Liver (tissue), 9 donors: ENCODE results near the gene SERPINB10. TPM values are rescaled to one million over a fixed set of nuclear protein-coding genes. Genes with fewer than 3 reads are reported as not detected.

Experiments
- DNase-seq: peaks from one replicate; pipeline ENCODE4 v3.0.0-alpha.2; 2017; ENCODE audit warnings: low spot score
- H3K27ac ChIP-seq, 2 donors: one replicate each; pipeline ENCODE4 v1.7.0; 2013; ENCODE audit warnings: inconsistent platforms in 2 of 2, low read length in 2 of 2, control low read depth in 1 of 2, low read depth in 1 of 2, mild to moderate bottlenecking in 1 of 2
- H3K27me3 ChIP-seq, 4 donors: one replicate each; pipeline versions ENCODE4 v1.6.1 to v1.7.0; 2013; ENCODE audit warnings: low read length in 3 of 4, inconsistent platforms in 1 of 4, mild to moderate bottlenecking in 1 of 4, moderate library complexity in 1 of 4; ENCODE audit not compliant: control insufficient read depth in 4 of 4, insufficient read depth in 4 of 4
- H3K36me3 ChIP-seq, 4 donors: one replicate each; pipeline versions ENCODE4 v1.6.1 to v1.7.0; 2013; ENCODE audit warnings: low read length in 3 of 4, mild to moderate bottlenecking in 3 of 4, low read depth in 1 of 4, moderate library complexity in 1 of 4; ENCODE audit not compliant: control insufficient read depth in 4 of 4, insufficient read depth in 3 of 4
- H3K4me1 ChIP-seq, 4 donors: one replicate each; pipeline versions ENCODE4 v1.6.1 to v1.7.0; 2013; ENCODE audit warnings: low read length in 3 of 4, mild to moderate bottlenecking in 3 of 4, moderate library complexity in 1 of 4; ENCODE audit not compliant: control insufficient read depth in 4 of 4, insufficient read depth in 4 of 4
- H3K4me3 ChIP-seq, 3 donors: one replicate each; pipeline versions ENCODE4 v1.6.1 to v1.7.0; 2013; ENCODE audit warnings: low read length in 3 of 3, control low read depth in 1 of 3, low read depth in 1 of 3, mild to moderate bottlenecking in 1 of 3
- H3K9ac ChIP-seq, 2 donors: one replicate each; pipeline ENCODE4 v1.7.0; 2013; ENCODE audit warnings: low read length in 2 of 2, mild to moderate bottlenecking in 2 of 2, moderate library complexity in 2 of 2, control low read depth in 1 of 2, low read depth in 1 of 2
- H3K9me3 ChIP-seq, 4 donors: one replicate each; pipeline versions ENCODE4 v1.6.1 to v1.7.0; 2013; ENCODE audit warnings: low read length in 3 of 4; ENCODE audit not compliant: control insufficient read depth in 4 of 4
- EGR1 ChIP-seq, 2 donors: IDR thresholded peaks; 2 replicates each; pipeline ENCODE4 v1.6.1; 2016 to 2018; ENCODE audit warnings: antibody characterized with exemption in 2 of 2, low read depth in 2 of 2
- FOXA2 ChIP-seq: IDR thresholded peaks from 2 replicates; pipeline ENCODE4 v1.6.1; 2016; ENCODE audit warnings: antibody characterized with exemption
- GABPA ChIP-seq, 2 donors: IDR thresholded peaks in 1 of 2; conservative IDR thresholded peaks in 1 of 2; 2 replicates each; pipeline ENCODE4 v1.6.1; 2016; ENCODE audit warnings: antibody characterized with exemption in 2 of 2, mild to moderate bottlenecking in 1 of 2, moderate library complexity in 1 of 2
- HNF4A ChIP-seq, 2 donors: conservative IDR thresholded peaks; 2 replicates each; pipeline ENCODE4 v1.6.1; 2016; ENCODE audit warnings: antibody characterized with exemption in 2 of 2, mild to moderate bottlenecking in 2 of 2
- HNF4G ChIP-seq: IDR thresholded peaks from 2 replicates; pipeline ENCODE4 v1.6.1; 2016; ENCODE audit warnings: antibody characterized with exemption
- JUND ChIP-seq, 2 donors: IDR thresholded peaks; 2 replicates each; pipeline ENCODE4 v1.6.1; 2016; ENCODE audit warnings: antibody characterized with exemption in 2 of 2
- NR2F2 ChIP-seq: IDR thresholded peaks from 2 replicates; pipeline ENCODE4 v1.6.1; 2016; ENCODE audit warnings: antibody characterized with exemption
- RAD21 ChIP-seq, 2 donors: IDR thresholded peaks; 2 replicates each; pipeline ENCODE4 v1.6.1; 2016; ENCODE audit warnings: antibody characterized with exemption in 2 of 2, mild to moderate bottlenecking in 2 of 2
- REST ChIP-seq: IDR thresholded peaks from 2 replicates; pipeline ENCODE4 v1.6.1; 2016; ENCODE audit warnings: antibody characterized with exemption, mild to moderate bottlenecking
- RXRA ChIP-seq, 2 donors: IDR thresholded peaks; 2 replicates each; pipeline ENCODE4 v1.6.1; 2017 to 2018; ENCODE audit warnings: antibody characterized with exemption in 2 of 2, mild to moderate bottlenecking in 1 of 2
- SP1 ChIP-seq: IDR thresholded peaks from 2 replicates; pipeline ENCODE4 v1.6.1; 2018; ENCODE audit warnings: antibody characterized with exemption, mild to moderate bottlenecking
- TAF1 ChIP-seq: conservative IDR thresholded peaks from 2 replicates; pipeline ENCODE4 v1.6.1; 2016; ENCODE audit warnings: antibody characterized with exemption, mild to moderate bottlenecking
- YY1 ChIP-seq: IDR thresholded peaks from 2 replicates; pipeline ENCODE4 v1.6.1; 2016; ENCODE audit warnings: antibody characterized with exemption, mild to moderate bottlenecking
- WGBS: extraction: QIAGEN DNeasy Blood & Tissue Kit; methylation state at CpG from one replicate; pipeline ENCODE4 v1.1.7; 2013; 5-methylcytosine and 5-hydroxymethylcytosine counted together
- polyA plus RNA-seq, 2 donors: library from polyadenylated mRNA; stranded (reverse) in 1 of 2; unstranded in 1 of 2; fragments of 200-250 nt in 1 of 2; fragments of >200 nt in 1 of 2; fragmentation: Nextera tagmentation in 1 of 2; extraction: Ambion mirVana in 1 of 2; gene quantifications; one replicate each; pipeline versions ENCODE4 v1.2.1 to v1.2.3, GENCODE V29; 2013 to 2015
- total RNA-seq, 2 donors: library from RNA; depleted of rRNA; stranded (reverse); fragments of >200 nt; gene quantifications; one replicate each; pipeline ENCODE4 v1.2.3, GENCODE V29; 2014
- TF ChIP-seq, protein P1 (sequence below): IDR thresholded peaks from 2 replicates; pipeline ENCODE4 v1.6.1; 2016; ENCODE audit warnings: antibody characterized with exemption
- TF ChIP-seq, protein P2 (sequence below): fragments of 150-350 bp; IDR thresholded peaks from 2 replicates; pipeline ENCODE4 v1.5.1; 2017; ENCODE audit warnings: improper control_type of control experiment, low read depth, low read length; ENCODE audit not compliant: missing input control
- donor health status: healthy.
- donor health status: healthy.
- donor health status: healthy.
- donor health status: healthy.
- donor health status: healthy.

Gene SERPINB10
- total and polyA plus RNA-seq, 4 donors, result 4.6 TPM; not detected in 3

DNA sequence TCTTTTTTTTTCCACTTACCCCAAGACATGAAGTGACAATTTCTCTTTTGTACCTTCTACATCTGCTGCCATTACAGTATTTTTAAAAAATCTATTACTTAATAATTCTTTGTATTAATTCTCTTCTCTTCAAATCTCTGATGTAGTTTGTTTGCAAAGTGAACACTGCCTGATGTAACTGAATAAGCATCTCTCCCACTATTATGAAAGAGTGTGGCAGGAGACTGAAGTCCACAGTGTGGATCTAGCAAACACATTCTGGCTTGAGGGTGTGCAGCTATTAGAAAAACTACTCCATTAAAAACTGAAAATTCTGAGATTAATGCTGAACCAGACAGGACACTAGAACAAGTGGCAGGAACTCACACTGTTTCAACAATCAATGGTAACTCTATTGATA, 57.1 kb downstream of the SERPINB10 start:
- H3K9me3 ChIP-seq, result no peaks in the 10 kb centered on the region
- peak overlapping the region; percentile 16 to 55 for H3K27ac ChIP-seq

GRCh38 chr18:63965716-63966330, 58.1 kb downstream of the SERPINB10 start:
- no peaks in the 10 kb centered on the region for H3K9me3 ChIP-seq
- DNase-seq, result no peak
- TF ChIP-seq, protein P1, sequence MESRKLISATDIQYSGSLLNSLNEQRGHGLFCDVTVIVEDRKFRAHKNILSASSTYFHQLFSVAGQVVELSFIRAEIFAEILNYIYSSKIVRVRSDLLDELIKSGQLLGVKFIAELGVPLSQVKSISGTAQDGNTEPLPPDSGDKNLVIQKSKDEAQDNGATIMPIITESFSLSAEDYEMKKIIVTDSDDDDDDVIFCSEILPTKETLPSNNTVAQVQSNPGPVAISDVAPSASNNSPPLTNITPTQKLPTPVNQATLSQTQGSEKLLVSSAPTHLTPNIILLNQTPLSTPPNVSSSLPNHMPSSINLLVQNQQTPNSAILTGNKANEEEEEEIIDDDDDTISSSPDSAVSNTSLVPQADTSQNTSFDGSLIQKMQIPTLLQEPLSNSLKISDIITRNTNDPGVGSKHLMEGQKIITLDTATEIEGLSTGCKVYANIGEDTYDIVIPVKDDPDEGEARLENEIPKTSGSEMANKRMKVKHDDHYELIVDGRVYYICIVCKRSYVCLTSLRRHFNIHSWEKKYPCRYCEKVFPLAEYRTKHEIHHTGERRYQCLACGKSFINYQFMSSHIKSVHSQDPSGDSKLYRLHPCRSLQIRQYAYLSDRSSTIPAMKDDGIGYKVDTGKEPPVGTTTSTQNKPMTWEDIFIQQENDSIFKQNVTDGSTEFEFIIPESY, result no peak
- peak; percentile 64 for TF ChIP-seq SP1
- peak; percentile 84 to 93 for TF ChIP-seq RXRA (IDR thresholded peaks at IDR 0.05)
- TF ChIP-seq NR2F2, result no peak
- TF ChIP-seq HNF4A (conservative IDR thresholded peaks at IDR 0.05), result peak; percentile 53 to 75
- TF ChIP-seq GABPA (IDR thresholded peaks at IDR 0.05 in 1 of 2, conservative IDR thresholded peaks at IDR 0.05 in 1 of 2), result no peak
- TF ChIP-seq JUND (IDR thresholded peaks at IDR 0.05), result no peak
- TF ChIP-seq REST, result no peak
- peaks cover 8 to 31% (median 24%) of the 10 kb centered on the region in 4 donors for H3K4me1 ChIP-seq
- H3K36me3 ChIP-seq, result no peaks in the 10 kb centered on the region
- H3K9ac ChIP-seq, result peak overlapping the region in 1 of 2 donors; percentile 3
- H3K27ac ChIP-seq, result peak overlapping the region; percentile 36 to 55
- H3K27me3 ChIP-seq, result no peaks in the 10 kb centered on the region
- WGBS, result 47% methylated on average over 5 of the region's 5 CpGs
- no peak overlapping the region for H3K4me3 ChIP-seq

More for the DNA sequence above, 57.1 kb downstream of the SERPINB10 start:
- Histone ChIP-seq H3K9ac (peak overlapping the region in 1 of 2 donors; percentile 3), H3K36me3 (no peaks in the 10 kb centered on the region), H3K27me3 (no peaks in the 10 kb centered on the region), H3K4me3 (no peak overlapping the region), H3K4me1 (peaks cover 7 to 31% (median 23%) of the 10 kb centered on the region in 4 donors)
- TF ChIP-seq FOXA2 (peak; percentile 18), YY1 (peak; percentile 33), SP1 (peak; percentile 94), TAF1 (no peak), HNF4A (conservative IDR thresholded peaks at IDR 0.05) (peak; percentile 92 to 95), EGR1 (IDR thresholded peaks at IDR 0.05; ENCODE audit: low read depth in 2 of 2) (no peak), RAD21 (IDR thresholded peaks at IDR 0.05) (peak in 1 of 2 donors; percentile 24), JUND (IDR thresholded peaks at IDR 0.05) (peak; percentile 58 to 65), RXRA (IDR thresholded peaks at IDR 0.05) (peak; percentile 60 to 64), REST (peak; percentile 65), GABPA (IDR thresholded peaks at IDR 0.05 in 1 of 2, conservative IDR thresholded peaks at IDR 0.05 in 1 of 2) (no peak), HNF4G (peak; percentile 76)
- TF ChIP-seq, protein P2, sequence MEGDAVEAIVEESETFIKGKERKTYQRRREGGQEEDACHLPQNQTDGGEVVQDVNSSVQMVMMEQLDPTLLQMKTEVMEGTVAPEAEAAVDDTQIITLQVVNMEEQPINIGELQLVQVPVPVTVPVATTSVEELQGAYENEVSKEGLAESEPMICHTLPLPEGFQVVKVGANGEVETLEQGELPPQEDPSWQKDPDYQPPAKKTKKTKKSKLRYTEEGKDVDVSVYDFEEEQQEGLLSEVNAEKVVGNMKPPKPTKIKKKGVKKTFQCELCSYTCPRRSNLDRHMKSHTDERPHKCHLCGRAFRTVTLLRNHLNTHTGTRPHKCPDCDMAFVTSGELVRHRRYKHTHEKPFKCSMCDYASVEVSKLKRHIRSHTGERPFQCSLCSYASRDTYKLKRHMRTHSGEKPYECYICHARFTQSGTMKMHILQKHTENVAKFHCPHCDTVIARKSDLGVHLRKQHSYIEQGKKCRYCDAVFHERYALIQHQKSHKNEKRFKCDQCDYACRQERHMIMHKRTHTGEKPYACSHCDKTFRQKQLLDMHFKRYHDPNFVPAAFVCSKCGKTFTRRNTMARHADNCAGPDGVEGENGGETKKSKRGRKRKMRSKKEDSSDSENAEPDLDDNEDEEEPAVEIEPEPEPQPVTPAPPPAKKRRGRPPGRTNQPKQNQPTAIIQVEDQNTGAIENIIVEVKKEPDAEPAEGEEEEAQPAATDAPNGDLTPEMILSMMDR, result no peak
- DNase-seq, result no peak
